IPS-NIHi11 (cell line): ENCODE results near the gene PCDH9.
A peak's percentile ranks its signal among the peaks of the same experiment; 100 is the strongest.
"Not testable (repeated sequence)": the region's sequence is repeated elsewhere in the genome, so short reads cannot be mapped to it uniquely, and the experiment has no call there.

Experiments
- DNase-seq: peaks from one replicate; pipeline ENCODE4 v3.0.0; 2012; ENCODE audit warnings: mixed read lengths, low spot score

PCDH9 gene

DNA sequence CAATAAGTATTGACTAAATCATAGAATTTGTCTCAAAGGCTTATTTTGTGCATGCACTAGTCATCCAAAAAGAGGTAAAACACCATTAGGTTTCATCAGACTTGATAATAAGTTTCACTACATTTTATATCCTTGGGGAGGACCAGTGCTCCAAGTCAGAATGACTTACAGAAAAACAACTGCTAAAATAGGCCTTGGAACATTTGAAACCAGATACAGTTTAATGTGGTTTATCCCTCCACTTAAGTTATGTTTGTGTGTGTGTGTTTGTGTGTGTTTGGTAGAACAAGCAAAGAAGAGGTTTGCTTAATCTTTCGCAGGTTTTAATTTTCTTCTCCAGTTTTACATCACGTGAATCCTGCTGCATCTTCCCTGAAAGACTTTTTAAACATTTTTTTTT lies 570.9 kb downstream of the PCDH9 start:
- DNase-seq = no peak

DNA sequence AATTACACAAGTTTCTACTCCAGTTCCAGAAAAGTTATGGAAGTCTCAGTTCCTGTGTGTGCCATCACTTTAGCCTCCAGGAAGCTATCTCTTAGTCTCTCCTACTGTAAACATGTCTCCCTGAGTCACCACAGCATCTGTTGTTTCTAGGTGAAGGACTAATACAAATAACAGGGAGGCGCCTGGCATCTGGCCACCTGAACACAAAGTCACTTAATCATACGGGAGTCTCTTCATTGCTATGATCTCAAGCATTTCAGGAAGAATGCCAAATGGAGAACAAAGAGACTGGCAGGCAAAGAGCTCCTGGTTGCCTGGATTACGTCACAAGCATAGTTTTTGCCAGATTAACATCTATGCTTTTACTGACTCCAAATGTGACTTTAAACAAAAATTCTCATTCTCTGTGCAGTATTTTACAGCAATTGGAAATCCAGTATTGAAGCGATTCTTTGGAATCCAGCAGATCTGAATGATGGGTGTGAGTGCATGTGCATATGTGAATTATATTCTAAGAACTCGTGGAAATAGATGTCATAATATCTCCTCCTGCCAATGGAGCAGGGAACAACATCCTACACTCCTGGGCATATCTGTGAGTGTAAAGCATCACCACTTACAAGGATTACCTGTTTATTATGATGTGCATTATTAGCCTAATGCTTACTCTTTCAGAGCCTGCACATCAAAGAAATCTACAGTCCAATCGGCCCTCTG lies 572.8 kb downstream of the PCDH9 start:
- peak; percentile 11 for DNase-seq

- DNase-seq = no peak
Observed at GRCh38 chr13:66655847-66656454, 574.2 kb downstream of the PCDH9 start.

GRCh38 chr13:66644855-66645460 lies 585.2 kb downstream of the PCDH9 start:
- no peak for DNase-seq

GRCh38 chr13:66640231-66640630 lies 589.9 kb downstream of the PCDH9 start:
- no peak for DNase-seq

GRCh38 chr13:66639044-66639443 lies 591.1 kb downstream of the PCDH9 start:
- DNase-seq = no peak

DNA sequence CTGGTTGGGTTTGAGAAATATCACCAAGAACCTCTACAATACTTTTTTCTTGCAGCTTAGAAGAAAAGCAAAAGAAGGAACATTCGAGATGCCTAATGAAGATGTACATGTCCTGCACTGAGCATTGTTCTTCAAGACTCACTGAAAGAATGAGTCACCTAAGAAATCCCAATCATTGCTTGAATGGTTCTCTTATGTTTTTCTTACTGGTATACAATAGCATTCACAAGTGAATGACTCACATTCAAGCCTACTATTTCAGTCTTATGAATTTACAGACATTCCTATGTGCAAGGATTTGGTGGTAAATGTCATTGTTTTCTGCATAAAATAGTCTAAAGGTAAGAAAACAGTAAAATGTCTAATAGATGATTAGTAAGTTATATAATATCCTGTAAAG lies 594.6 kb downstream of the PCDH9 start:
- no peak for DNase-seq

DNA sequence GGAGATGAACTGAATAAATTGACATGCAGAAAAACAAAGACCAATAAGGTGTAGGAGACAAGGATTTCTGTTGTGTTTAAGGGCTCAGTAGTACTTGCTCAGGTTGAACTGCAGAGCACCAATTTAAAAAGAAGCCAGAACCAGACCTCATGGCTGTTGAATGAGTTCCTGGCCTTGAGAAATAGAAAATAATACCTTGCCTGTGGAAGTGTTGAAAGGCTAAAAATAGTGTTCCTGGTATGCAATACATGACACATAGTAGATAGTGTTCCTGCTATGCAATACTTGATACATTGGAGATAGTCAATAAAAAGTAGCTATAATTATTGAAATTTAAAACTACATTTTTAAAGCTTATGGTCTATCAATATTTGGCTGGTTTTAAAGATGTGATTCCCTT lies 595.8 kb downstream of the PCDH9 start:
- DNase-seq = no peak

DNA sequence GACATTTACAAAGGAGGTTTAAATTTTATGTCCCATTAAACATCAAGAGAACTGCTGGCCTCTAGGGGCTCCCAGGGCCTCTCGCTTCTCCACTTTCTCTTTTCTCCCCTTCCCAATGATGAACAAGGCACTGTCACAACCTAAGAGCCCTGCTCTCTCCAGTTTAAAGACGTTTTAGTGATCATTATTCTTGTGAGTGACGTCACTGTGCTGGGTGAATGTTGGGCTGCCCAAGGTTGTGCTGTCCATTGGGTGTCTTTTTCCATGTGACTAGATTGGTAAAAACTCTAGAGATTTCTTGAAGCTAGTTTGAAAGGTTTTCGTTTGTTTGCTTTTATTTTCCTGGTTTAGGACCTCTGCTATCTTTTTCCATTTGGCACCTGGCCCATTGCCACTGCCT lies 602.6 kb downstream of the PCDH9 start:
- DNase-seq = no peak

DNA sequence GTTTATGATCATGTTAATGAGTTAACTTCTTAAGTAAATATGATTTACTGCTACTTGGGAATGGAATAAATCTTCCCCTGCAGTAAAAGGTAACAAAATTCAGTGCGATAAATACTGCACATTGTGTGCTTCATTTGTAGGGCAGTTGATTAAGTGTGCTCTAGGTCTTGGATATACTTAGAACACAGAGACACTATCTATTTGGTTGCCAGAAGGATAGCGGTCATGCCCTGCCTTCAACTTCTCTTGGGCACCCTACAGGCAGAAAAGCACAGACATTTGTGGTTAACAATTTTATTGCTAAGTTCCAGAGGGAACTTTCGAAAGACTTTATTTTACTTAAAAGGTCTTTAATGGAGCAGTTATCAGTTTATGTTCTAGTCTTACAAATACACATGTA lies 605.8 kb downstream of the PCDH9 start:
- DNase-seq = no peak

- DNase-seq = no peak
Observed at GRCh38 chr13:66623129-66623820, 606.9 kb downstream of the PCDH9 start.

DNA sequence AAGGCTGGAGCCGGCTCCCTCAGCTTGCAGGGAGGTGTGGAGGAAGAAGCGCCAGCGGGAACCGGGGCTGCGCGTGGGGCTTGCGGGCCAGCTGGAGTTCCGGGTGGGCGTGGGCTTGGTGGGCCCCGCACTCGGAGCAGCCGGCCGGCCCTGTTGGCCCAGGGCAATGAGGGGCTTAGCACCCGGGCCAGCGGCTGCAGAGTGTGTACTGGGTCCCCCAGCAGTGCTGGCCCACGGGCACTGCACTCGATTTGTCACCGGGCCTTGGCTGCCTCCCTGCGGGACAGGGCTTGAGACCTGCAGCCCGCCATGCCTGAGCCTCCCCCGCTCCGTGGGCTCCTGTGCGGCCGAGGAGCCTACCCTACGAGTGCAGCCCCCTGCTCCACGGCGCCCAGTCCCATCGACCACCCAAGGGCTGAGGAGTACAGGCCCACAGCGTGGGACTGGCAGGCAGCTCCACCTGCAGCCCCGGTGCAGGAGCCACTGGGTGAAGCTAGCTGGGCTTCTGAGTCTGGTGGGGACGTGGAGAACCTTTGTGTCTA lies 608.2 kb downstream of the PCDH9 start:
- not testable (repeated sequence) for DNase-seq

GRCh38 chr13:66618702-66619101 lies 611.4 kb downstream of the PCDH9 start:
- DNase-seq = peak; percentile 52

DNA sequence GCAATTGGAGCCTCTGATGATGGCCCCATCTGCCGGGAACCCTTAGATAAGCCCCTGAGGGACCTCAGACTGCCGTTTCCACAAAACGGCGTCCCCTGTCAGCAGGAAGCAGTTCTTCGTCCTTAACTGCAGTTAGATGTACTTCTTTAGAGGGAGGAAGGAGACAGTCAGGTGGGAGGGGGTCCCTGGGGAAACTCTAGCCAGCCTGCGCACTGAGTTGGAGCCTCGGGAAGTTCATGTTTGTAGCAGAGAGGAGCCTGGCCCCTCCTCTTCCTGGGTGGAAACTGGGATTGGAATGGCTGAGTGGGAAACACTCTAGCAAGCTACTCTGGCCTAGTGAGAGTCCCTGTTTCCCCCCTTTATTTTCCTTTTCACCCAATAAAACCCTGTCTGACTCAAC lies 612.4 kb downstream of the PCDH9 start:
- DNase-seq = no peak

GRCh38 chr13:66612983-66613382 lies 617.2 kb downstream of the PCDH9 start:
- no peak for DNase-seq

DNA sequence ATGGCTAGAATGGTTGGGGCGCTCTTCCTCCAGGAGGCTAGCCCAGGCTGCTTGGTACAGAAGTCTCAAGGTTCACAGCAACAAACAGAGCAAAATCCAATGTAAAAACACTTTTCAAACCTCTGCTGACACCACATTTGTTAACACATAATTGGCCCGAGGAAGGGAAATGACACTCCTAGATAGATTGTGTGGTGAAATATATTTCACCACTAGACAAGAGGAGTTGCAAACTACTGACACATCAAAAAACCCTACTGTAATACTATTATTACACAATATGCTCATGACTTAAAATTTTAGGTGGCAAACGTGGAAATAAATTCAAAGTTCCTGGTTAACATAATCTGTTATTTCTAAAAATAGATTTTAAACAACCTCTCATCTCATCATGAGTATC lies 643.6 kb downstream of the PCDH9 start:
- DNase-seq = no peak

DNA sequence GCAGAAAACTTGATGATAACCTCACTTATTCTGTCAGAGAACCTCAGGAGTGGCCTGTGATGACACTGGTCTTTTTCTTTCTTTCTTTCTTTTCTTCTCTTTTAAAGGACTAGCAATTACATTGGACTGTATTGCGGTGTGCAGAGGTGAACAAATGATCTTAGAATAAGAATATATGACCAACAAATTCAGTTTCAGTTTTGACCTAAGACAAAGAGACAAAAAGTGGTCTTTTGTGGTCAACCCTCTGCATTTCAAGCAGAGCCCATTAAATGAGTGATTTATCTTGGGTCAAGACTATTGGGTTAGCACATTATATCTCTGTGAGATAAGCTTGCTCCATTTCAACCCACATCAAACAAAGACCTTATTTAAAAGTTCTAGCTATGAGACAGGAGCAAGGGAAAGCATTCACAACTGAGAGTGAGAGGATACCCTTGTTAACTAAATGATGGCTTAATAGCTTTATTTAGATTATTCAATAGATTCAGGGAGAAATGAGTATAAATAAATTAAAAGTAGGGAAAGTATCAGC lies 644.4 kb downstream of the PCDH9 start:
- DNase-seq = no peak

DNA sequence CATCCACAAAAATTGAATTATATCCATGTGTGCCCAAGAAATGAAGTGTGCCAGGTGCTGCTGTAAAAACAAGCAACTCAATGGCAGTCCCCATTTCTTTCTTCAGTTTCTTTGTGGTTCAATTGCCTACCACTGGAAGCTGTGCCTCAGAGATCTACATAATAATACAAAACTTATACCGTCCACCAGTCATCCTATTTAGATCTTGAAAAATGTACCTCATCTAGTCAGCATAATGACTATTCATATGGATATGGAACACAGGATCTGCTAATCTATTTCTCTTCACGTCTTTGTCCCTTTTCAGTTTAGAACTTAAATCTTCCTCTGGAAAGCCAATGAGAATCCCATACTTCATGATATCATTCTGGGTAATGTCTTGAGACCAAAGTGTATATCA lies 648.5 kb downstream of the PCDH9 start:
- DNase-seq = no peak

GRCh38 chr13:66578305-66578704 lies 651.8 kb downstream of the PCDH9 start:
- DNase-seq = no peak

- no peak for DNase-seq
Observed at GRCh38 chr13:66577358-66577757, 652.8 kb downstream of the PCDH9 start.

DNA sequence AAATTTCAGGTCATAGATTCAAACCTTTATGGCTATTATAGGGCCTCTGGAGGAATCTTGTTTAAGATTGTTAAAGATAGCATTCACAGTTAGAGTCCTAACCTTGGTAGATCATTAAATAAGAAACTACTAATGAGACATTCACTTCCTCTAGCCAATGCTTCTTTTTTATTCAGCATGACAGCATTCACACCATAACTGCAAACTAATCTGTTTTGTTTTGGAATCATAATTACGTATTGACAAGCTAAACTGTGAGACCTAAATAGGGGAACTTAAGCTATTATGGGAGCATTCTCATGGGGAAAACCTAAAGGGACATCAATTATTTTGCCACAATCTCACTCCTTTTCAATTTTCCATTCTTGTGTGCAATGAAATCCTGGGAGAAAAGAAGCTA lies 653.8 kb downstream of the PCDH9 start:
- DNase-seq = no peak

- DNase-seq = no peak
Observed at GRCh38 chr13:66574606-66575005, 655.5 kb downstream of the PCDH9 start.
